K562 (cell line): ENCODE measurements around the gene SPIN1. TPM values are rescaled to one million over a fixed set of nuclear protein-coding genes. Genes with fewer than 3 reads are reported as not detected.

Experiments
- ETS1 ChIP-seq: conservative IDR thresholded peaks from 2 replicates; pipeline ENCODE4 v1.6.1; 2011; ENCODE audit warnings: low read depth, mild to moderate bottlenecking, low read length; ENCODE audit not compliant: control insufficient read depth
- FOXK1 ChIP-seq: sonication (generic); formaldehyde crosslinking; IDR thresholded peaks from 2 replicates; pipeline ENCODE4 v1.8.0; 2022; ENCODE audit warnings: missing genetic modification reagents, mild to moderate bottlenecking, borderline replicate concordance
- FUS ChIP-seq: fragments of 200-400 bp; formaldehyde crosslinking; optimal IDR thresholded peaks from 2 replicates; pipeline ENCODE3; 2017; ENCODE audit warnings: low read depth, low read length
- HDAC3 ChIP-seq: fragments of 450-650 bp; IDR thresholded peaks from 2 replicates; pipeline ENCODE4 v1.6.1; 2018; ENCODE audit warnings: borderline replicate concordance, mild to moderate bottlenecking, moderate library complexity; ENCODE audit not compliant: partially characterized antibody
- IRF1 ChIP-seq: sonication (generic); formaldehyde crosslinking; IDR thresholded peaks from 2 replicates; pipeline ENCODE4 v1.8.0; 2022; ENCODE audit warnings: missing genetic modification reagents, mild to moderate bottlenecking, borderline replicate concordance
- MAFK ChIP-seq: IDR thresholded peaks from 2 replicates; pipeline ENCODE4 v1.6.1; 2011; ENCODE audit warnings: low read length, improper control_type of control experiment
- PTBP1 ChIP-seq: fragments of 200-400 bp; formaldehyde crosslinking; IDR thresholded peaks from 2 replicates; pipeline ENCODE4 v1.6.1; 2017; ENCODE audit warnings: low read depth, low read length
- RNF2 ChIP-seq: sonication (generic); IDR thresholded peaks from 2 replicates; pipeline ENCODE4 v1.6.1; 2016
- TAL1 ChIP-seq: fragments of 450-650 bp; IDR thresholded peaks from 2 replicates; pipeline ENCODE4 v1.6.1; 2016; ENCODE audit warnings: mild to moderate bottlenecking
- TBL1XR1 ChIP-seq, 2 experiments: IDR thresholded peaks; 2 replicates each; pipeline ENCODE4 v1.6.1; 2012; ENCODE audit warnings: improper control_type of control experiment in 2 of 2, low read length in 2 of 2, mild to moderate bottlenecking in 1 of 2
- ZNF174 ChIP-seq: fragments of 250-450 bp; sonication (Bioruptor Pico); IDR thresholded peaks from 2 replicates; pipeline ENCODE4 v1.4.0; 2020; ENCODE audit warnings: mild to moderate bottlenecking
- ZNF77 ChIP-seq: fragments of 250-450 bp; sonication (Bioruptor Pico); IDR thresholded peaks from 2 replicates; pipeline ENCODE4 v1.5.0; 2020
- polyA plus RNA-seq, 8 experiments: library from polyadenylated mRNA; depleted of rRNA in 4 of 8; stranded (reverse) in 5 of 8; unstranded in 3 of 8; fragments of >200 nt; fragmentation: Nextera tagmentation in 2 of 8; fragmentation: Illumina TruSeq in 1 of 8; extraction: Ambion mirVana in 2 of 8; extraction: Trizol in 1 of 8; gene quantifications; 2 replicates each; pipeline versions ENCODE4 v1.2.1 to v1.2.3, GENCODE V29; 2011 to 2014; ENCODE audit warnings: inconsistent platforms in 1 of 8, missing spikeins in 1 of 8
- total RNA-seq, 7 experiments: library from RNA; depleted of rRNA in 6 of 7; stranded (reverse); fragments of >200 nt in 6 of 7; fragmentation: Illumina TruSeq in 2 of 7; extraction: Trizol in 2 of 7; gene quantifications; 2 replicates each; pipeline versions ENCODE4 v1.2.1 to v1.2.3, GENCODE V29; 2011 to 2021; ENCODE audit warnings: low replicate concordance in 1 of 7

The SPIN1 gene
- total and polyA plus RNA-seq, 9 of the 15 experiments (the other 6 are each of a cell fraction or from before 2014, with no cell fraction given): 7.4 to 25.7 (median 15.6) TPM

- TF ChIP-seq ETS1 (no peak), TBL1XR1 (IDR thresholded peaks at IDR 0.05; ENCODE audit: low read length in 2 of 2) (no peak), TAL1 (no peak), FUS (no peak), ZNF174 (CRISPR knock-in tag) (no peak), MAFK (no peak), PTBP1 (no peak), HDAC3 (no peak), IRF1 (CRISPR knock-in tag) (no peak), FOXK1 (no peak), ZNF77 (CRISPR knock-in tag) (no peak), RNF2 (no peak)
These were observed 133.1 kb downstream of the SPIN1 start (continued) for GRCh38 chr9:88521308-88521707.
